Stimulated activated CD4-positive, alpha-beta T cell treated with anti-CD3 and anti-CD28 coated beads, TNF-alpha, amount 100 ng/mL, for 4 hours (primary cell): Measurements from ENCODE around the gene GALNT1.

Experiments used
- DNase-seq, 3 experiments: peaks; one replicate each; pipeline ENCODE4 v3.0.0-alpha.2; 2020; ENCODE audit warnings: low read depth in 3 of 3

Gene GALNT1

GRCh38 chr18:35618289-35618688 is 36.7 kb downstream of the GALNT1 start:
- DNase-seq: no peak

GRCh38 chr18:35618696-35619095 is 37.2 kb downstream of the GALNT1 start:
- no peak for DNase-seq

DNA sequence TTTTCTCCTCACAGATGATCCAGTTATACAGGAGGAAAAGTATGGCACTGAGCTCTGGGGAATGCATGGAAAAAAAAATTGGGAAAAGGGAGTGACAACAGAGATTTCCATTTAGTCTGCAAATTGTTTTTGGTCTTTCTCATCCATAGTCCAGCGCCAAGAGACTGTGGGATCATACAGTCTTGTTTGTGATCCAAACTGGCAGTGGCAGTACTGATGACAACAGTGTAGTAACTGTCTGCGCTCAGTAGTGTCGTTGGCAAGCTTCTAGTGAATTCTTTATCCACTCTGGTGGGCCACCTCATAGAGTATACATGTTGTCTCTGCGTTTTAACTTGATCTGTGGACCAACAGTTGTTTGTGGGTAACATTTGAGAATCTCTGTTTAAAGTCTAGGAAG is 37.9 kb downstream of the GALNT1 start:
- no peak for DNase-seq

DNA sequence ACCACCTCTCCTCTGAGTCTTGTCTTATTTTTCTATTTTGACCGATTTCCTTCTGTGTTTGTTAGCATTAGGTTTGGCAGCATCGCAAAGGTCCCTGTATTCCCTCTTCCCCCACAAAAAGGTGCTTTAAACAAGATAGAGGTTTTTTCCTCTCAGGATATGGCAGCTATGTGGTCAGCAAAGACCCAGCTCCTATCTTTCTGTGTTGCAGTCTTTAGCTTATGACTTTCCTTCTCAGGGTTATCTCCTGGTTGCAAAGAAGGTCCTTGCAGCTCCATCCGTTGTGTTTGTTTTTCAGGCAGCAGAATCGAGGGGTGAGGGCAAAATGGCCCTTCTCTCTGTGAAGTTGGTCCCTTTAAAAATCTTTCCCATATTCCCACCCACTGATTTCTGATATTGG is 38.4 kb downstream of the GALNT1 start:
- no peak for DNase-seq

GRCh38 chr18:35620765-35621164 is 39.2 kb downstream of the GALNT1 start:
- no peak for DNase-seq

GRCh38 chr18:35623255-35623654 is 41.7 kb downstream of the GALNT1 start:
- no peak for DNase-seq

GRCh38 chr18:35624146-35624545 is 42.6 kb downstream of the GALNT1 start:
- no peak for DNase-seq

- DNase-seq: no peak
Observed at GRCh38 chr18:35625232-35625631, 43.7 kb downstream of the GALNT1 start.

DNA sequence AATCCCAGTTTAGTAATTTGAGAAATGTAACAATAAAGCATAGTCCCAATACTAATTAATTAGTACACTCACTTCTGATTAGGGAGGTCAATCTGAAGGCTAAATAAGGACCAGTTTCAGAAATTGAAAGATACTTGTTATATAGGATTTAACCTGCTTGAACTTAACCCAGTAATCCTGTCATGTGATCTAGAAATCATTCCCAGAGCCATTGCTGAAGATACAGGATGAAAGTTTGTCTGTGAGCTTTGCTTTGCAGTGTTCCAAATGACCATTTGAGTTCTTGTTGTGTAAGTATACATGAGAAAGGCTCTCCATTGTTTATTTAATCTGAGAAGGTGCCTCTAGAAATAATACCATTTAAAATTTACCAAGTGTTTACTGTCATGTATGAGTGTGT is 52.2 kb downstream of the GALNT1 start:
- DNase-seq: no peak

DNA sequence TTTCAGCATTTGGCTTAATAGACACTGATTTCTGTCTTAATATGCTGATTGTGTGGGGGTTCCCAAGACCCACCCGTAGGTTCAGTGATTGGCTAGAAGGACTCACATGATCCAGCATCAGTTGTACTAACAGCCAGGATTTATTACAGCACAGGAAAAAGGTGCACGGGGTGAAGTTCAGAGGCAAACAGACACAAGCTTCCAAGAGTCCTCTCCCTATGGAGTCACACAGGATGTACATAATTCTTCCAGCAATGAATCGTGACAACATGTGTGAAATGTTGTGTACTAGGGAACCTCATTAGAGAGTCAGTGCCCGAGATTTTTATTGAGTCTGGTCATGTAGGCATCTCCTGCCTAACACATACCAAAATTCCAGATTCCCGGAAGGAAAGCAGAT is 52.8 kb downstream of the GALNT1 start:
- DNase-seq: no peak

DNA sequence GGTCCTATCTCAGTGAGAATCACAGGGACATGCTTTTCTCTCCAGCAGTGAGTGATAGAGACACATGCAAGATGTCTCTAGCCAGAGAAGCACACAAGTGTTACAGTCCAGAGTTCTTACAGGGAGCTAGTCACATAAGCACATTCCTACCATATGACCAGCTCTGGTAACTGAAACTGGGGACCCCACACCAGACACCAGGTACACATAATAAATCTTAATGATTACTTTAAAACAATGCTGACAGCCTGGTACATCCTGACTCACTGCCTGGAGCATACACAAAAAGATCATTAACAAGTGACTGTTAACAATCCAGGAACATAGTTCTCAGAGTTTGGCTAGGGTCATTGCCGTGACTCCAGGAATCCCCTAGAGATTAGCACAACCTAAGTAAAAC is 53.6 kb downstream of the GALNT1 start:
- DNase-seq: no peak

DNA sequence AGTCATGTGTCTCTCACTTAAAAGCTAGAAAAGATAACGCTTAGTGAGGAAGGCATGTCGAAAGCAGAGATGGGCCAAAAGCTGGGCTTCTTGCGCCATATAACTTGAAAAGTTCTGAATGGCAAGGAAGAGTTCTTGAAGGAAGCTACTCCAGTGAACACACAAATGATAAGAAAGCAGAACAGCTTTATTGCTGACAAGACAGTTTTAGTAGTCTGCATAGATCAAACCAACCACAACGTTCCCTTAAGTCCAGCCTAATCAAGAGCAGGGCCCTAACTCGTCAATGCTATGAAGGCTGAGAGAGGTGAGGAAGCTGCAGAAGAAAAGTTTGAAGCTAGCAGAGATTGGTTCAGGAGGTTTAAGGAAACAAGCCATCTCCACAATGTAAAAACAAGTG is 55.7 kb downstream of the GALNT1 start:
- no peak for DNase-seq

DNA sequence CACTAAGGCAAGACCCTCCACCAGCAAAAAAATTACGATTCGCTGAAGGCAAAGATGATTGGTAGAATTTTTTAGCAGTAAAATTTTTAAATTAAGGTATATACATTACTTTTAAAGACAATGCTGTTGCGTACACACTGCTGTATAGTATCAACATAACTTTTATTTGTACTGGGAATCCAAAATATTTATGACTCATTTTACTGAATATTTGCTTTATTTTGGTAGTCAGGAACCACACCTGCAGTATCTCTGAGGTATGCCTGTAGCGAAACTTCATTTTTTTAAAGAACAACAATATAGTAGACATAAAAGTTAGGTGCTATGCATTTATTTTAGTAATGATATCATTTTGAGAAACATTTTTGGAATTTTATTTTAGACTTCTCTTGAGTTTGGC is 57.8 kb downstream of the GALNT1 start:
- DNase-seq: no peak

DNA sequence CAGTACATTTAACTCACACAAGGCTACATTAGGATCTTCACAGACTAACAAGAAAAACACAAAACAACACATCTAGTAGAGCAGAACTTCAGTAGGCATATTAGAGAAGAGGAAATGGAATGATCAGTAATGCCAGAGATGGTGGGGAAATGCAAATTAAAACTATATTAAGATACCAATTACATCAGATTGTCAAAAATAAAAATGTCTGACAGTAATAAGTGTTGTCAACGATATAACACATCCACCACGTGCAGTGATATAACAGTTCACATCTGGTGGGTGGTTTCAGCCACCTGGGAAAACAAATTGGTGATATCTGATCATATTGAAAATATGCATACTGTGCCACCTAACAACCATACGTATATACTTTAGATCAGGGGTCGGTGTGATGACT is 59.9 kb downstream of the GALNT1 start:
- DNase-seq: no peak

DNA sequence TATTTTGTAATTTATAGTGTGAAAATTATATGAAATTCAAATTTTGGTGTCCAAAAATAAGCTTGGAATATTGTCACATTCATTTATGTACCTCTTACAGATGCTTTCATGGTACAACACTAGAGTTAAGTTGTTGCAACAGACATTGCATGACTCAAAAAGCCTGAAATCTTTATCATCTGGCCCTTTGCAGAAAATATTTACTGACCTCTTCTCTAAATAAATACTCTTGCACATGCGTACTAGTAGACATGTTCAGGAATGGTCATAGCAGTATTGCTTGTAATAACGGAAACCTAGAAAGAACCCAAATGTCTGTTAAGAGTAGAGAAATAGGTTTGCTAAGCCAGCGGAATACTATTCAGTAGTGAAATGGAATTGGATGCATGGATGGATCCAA is 60.4 kb downstream of the GALNT1 start:
- DNase-seq: no peak

- no peak for DNase-seq
Observed at GRCh38 chr18:35642802-35643201, 61.3 kb downstream of the GALNT1 start.

DNA sequence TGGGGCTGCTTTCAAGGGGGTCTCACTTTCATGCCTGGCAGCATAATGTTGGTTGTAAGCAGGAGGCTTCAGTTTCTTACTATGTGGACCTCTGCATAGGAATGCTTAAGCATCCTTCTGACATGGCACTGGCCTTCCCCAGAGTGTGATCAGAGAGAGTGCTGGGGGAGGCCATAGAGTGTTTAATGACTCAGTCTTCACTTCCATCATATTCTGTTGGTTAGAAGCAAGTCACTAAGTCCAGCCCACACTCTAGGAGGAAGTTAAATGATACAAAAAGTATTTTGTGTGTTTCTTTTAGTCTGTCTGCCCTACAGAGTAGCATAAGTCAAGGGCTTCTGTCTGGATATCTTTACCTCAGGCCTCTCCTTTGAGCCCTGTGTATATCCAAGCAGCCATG is 64.9 kb downstream of the GALNT1 start:
- DNase-seq: no peak

GRCh38 chr18:35653392-35654135 is 72.0 kb downstream of the GALNT1 start:
- no peak for DNase-seq

GRCh38 chr18:35658112-35658511 is 76.6 kb downstream of the GALNT1 start:
- DNase-seq: no peak

- no peak for DNase-seq
Observed at GRCh38 chr18:35661483-35662146, 80.1 kb downstream of the GALNT1 start.

- DNase-seq: no peak
Observed at GRCh38 chr18:35662293-35663062, 80.9 kb downstream of the GALNT1 start.

- no peak for DNase-seq
Observed at GRCh38 chr18:35671966-35672603, 90.5 kb downstream of the GALNT1 start.
